AG04449 (cell line): Measurements from ENCODE around the gene BLOC1S3.
A peak's percentile ranks its signal among the peaks of the same experiment; 100 is the strongest.

Experiments
- CTCF ChIA-PET: fragments of 350-600 bp; formaldehyde crosslinking; extraction: SDS; loops from one replicate; lab custom pipeline; 2021; ENCODE audit warnings: antibody characterized with exemption; lab: Yijun Ruan, JAX
- POLR2A ChIA-PET: fragments of 400-600, 350-600 bp; formaldehyde crosslinking; extraction: SDS; loops from one replicate; lab custom pipeline; 2020; ENCODE audit warnings: antibody characterized with exemption, inconsistent platforms; lab: Yijun Ruan, JAX
- DNase-seq: peaks from one replicate; pipeline ENCODE4 v3.0.0-alpha.2; 2010; ENCODE audit warnings: low read depth, low spot score
- H3K4me3 ChIP-seq: 2 replicates; pipeline ENCODE4 v1.5.1; 2011; ENCODE audit warnings: low read depth, mild to moderate bottlenecking, control low read depth, low read length
- TF ChIP-seq, protein P1 (sequence below): IDR thresholded peaks from one replicate; pipeline ENCODE4 v1.5.1; 2011; ENCODE audit warnings: mild to moderate bottlenecking, moderate library complexity, low read length, control low read depth, inconsistent platforms; ENCODE audit not compliant: insufficient read depth; ENCODE audit errors: missing control alignments

BLOC1S3 gene

DNA sequence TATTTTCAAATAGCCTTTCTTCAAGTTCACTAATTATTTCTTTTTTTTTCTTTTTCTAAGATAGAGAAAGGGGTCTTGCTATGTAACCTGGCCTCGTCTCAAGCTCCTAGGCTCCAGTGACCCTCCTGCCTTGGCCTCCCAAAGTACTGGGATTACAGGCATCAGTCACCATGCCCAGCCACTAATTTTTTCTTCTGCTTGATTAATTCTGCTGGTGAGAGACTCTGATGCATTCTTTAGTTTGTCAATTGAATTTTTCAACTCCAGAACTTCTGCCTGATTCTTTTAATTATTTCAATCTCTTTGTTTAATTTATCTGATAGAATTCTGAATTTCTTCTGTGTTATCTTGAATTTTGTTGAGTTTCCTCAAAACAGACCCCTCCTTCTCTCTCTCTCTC is 11.4 kb downstream of the BLOC1S3 start:
- ChIA-PET POLR2A (interaction anchor here (0.7 kb wide), 1 partner anchor 188 kb away, joined by 3 read pairs; no protein-coding TSS in a partner anchor), CTCF (no interaction called here)
- TF ChIP-seq, protein P1, sequence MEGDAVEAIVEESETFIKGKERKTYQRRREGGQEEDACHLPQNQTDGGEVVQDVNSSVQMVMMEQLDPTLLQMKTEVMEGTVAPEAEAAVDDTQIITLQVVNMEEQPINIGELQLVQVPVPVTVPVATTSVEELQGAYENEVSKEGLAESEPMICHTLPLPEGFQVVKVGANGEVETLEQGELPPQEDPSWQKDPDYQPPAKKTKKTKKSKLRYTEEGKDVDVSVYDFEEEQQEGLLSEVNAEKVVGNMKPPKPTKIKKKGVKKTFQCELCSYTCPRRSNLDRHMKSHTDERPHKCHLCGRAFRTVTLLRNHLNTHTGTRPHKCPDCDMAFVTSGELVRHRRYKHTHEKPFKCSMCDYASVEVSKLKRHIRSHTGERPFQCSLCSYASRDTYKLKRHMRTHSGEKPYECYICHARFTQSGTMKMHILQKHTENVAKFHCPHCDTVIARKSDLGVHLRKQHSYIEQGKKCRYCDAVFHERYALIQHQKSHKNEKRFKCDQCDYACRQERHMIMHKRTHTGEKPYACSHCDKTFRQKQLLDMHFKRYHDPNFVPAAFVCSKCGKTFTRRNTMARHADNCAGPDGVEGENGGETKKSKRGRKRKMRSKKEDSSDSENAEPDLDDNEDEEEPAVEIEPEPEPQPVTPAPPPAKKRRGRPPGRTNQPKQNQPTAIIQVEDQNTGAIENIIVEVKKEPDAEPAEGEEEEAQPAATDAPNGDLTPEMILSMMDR = no peak
- DNase-seq = no peak
- no peak overlapping the region for H3K4me3 ChIP-seq

DNA sequence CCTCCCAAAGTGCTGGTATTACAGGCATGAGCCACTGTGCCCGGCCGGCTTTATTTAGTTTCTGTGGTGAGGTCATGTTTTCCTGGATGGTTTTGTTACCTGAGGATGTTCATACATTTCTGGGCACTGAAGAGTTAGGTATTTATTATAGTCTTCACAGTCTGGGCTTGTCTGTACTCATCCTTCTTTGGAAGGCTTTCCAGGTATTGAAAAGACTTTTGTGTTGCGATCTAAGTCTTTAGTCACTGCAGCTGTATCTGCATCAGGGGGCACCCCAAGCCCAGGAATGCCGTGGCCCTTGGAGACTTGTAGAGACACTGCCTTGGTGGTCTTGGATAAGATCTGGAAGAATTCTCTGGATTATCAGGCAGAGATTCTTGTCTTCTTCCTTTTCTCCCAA is 12.8 kb downstream of the BLOC1S3 start:
- TF ChIP-seq, protein P1 = no peak
- H3K4me3 ChIP-seq = no peak overlapping the region
- DNase-seq = no peak
- ChIA-PET POLR2A (no interaction called here), CTCF (no interaction called here)

DNA sequence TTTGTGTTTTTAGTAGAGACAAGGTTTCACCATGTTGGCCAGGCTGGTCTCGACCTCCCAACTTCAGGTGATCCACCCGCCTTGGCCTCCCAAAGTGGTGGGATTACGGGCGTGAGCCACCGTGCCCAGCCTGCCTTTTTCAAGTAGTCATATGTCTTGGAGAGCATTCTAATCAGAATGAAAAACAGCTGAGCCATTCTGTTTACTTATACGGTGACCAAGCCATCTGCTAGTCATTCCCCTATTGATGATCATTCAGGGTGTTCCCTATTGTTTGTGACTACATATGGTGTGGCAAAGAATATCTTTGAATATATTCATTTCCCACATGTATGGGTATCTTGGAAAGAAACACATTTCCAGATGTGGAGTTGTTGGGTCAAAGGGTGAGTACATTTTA is 17.2 kb downstream of the BLOC1S3 start:
- ChIA-PET POLR2A (no interaction called here), CTCF (no interaction called here)
- TF ChIP-seq, protein P1 = no peak
- H3K4me3 ChIP-seq = no peak overlapping the region
- DNase-seq = no peak

DNA sequence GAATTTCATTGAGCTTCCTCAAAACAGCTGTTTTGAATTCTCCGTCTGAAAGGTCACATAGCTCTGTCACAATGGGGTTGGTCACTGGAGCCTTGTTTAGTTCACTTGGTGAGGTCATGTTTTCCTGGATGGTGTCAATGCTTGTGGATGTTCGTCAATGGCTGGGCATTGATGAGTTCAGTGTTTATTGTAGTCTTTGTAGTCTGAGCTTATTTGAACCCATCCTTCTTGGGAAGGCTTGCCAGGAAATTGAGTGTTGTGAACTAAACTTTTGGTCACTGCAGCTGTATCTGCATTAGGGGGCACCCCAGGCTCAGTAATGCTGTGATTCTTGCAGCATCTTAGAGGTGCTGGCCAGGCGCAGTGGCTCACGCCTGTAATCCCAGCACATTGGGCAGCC is 22.0 kb downstream of the BLOC1S3 start:
- no peak for DNase-seq
- TF ChIP-seq, protein P1 = peak; percentile 32
- ChIA-PET POLR2A (no interaction called here), CTCF (interaction anchor here (0.7 to 2.9 kb wide), 16 partner anchors 13 to 278 kb away, joined by 3 to 29 read pairs (median 3); no protein-coding TSS in a partner anchor)
- H3K4me3 ChIP-seq = no peak overlapping the region

DNA sequence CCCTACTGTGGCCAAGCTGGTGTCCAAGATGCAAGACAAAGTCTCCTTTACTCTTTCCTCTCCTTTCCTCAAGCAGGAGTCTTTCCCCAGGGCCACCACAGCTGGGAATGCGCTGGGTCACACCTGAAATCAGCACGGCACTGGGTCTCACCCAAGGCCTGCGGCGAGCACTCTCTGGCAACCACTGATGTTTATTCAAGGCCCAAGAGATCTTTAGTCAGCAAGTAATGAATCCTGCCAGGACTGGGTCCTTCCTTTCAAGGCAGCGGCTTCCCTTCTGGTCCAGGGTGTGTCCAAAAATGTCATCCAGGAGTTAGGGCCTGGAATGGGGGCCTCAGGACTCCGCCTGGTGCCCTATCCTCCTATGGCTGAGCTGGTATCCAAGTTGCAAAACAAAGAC is 24.1 kb downstream of the BLOC1S3 start:
- no peak overlapping the region for H3K4me3 ChIP-seq
- TF ChIP-seq, protein P1 = no peak
- ChIA-PET POLR2A (no interaction called here), CTCF (interaction anchor here (1.2 kb wide), 1 partner anchor 46 kb away, joined by 3 read pairs; no protein-coding TSS in a partner anchor)
- DNase-seq = no peak

DNA sequence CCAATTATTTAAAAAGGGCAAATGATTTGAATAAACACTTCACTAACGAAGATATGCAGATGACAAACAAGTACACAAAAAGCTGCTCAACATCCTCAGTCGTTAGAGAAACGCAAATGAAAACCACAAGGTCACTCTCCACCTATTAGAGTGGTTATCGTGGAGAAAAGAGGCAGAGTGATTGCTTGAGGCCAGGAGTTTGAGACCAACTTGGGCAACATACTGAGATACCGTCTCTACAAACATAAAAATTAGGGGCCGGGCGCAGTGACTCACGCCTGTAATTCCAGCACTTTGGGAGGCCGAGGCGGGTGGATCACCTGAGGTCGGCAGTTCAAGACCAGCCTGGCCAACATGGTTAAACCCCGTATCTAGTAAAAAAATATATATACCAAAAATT is 27.2 kb downstream of the BLOC1S3 start:
- H3K4me3 ChIP-seq = no peak overlapping the region
- TF ChIP-seq, protein P1 = no peak
- CTCF ChIA-PET = interaction anchor here (1.2 to 1.5 kb wide), 3 partner anchors 13 to 133 kb away, joined by 3 read pairs; no protein-coding TSS in a partner anchor
- POLR2A ChIA-PET = no interaction called here
- DNase-seq = no peak
